K562 (cell line): ENCODE data around the gene AFF1. TPM values are rescaled to one million over a fixed set of nuclear protein-coding genes. Genes with fewer than 3 reads are reported as not detected.
A peak's percentile ranks its signal among the peaks of the same experiment; 100 is the strongest.

Experiments used
- BCL6 ChIP-seq: fragments of 250-450 bp; sonication (Bioruptor Pico); IDR thresholded peaks from 2 replicates; pipeline ENCODE4 v1.4.0; 2020
- EGR1 ChIP-seq: fragments of 450-650 bp; conservative IDR thresholded peaks from 2 replicates; pipeline ENCODE4 v1.6.1; 2017; ENCODE audit warnings: mild to moderate bottlenecking
- ELF2 ChIP-seq: fragments of 250-450 bp; sonication (Bioruptor Pico); IDR thresholded peaks from 2 replicates; pipeline ENCODE4 v1.5.0; 2021; ENCODE audit warnings: mild to moderate bottlenecking
- EP300 ChIP-seq: IDR thresholded peaks from 2 replicates; pipeline ENCODE4 v1.6.1; 2012; ENCODE audit warnings: low read length, improper control_type of control experiment
- GATA2 ChIP-seq: sonication (generic); formaldehyde crosslinking; IDR thresholded peaks from 2 replicates; pipeline ENCODE4 v1.4.0; 2020; ENCODE audit warnings: mild to moderate bottlenecking, missing genetic modification reagents
- HIVEP1 ChIP-seq: fragments of 250-450 bp; sonication (Bioruptor Pico); IDR thresholded peaks from 2 replicates; pipeline ENCODE4 v1.4.0; 2020; ENCODE audit warnings: mild to moderate bottlenecking
- IRF2 ChIP-seq: sonication (generic); formaldehyde crosslinking; IDR thresholded peaks from 2 replicates; pipeline ENCODE4 v1.8.1; 2022; ENCODE audit warnings: mild to moderate bottlenecking, missing genetic modification reagents
- MYNN ChIP-seq, 2 experiments: sonication (generic); formaldehyde crosslinking in 1 of 2; IDR thresholded peaks; 2 replicates each; pipeline versions ENCODE4 v1.5.0 to v1.6.1; 2016 to 2020; ENCODE audit warnings: antibody characterized with exemption in 1 of 2, missing genetic modification reagents in 1 of 2
- PCBP2 ChIP-seq: fragments of 200-400 bp; formaldehyde crosslinking; IDR thresholded peaks from 2 replicates; pipeline ENCODE4 v1.6.1; 2018; ENCODE audit warnings: low read length, low read depth, mild to moderate bottlenecking, moderate library complexity; ENCODE audit not compliant: poor library complexity, severe bottlenecking
- PTRF ChIP-seq: fragments of 450-650 bp; IDR thresholded peaks from 2 replicates; pipeline ENCODE4 v1.6.1; 2016; ENCODE audit warnings: mild to moderate bottlenecking, missing genetic modification characterization, missing compliant biosample characterization
- SMARCE1 ChIP-seq: fragments of 450-650 bp; IDR thresholded peaks from 2 replicates; pipeline ENCODE4 v1.7.1; 2016; ENCODE audit warnings: mild to moderate bottlenecking
- ZFP30 ChIP-seq: fragments of 250-450 bp; sonication (Bioruptor Pico); IDR thresholded peaks from 2 replicates; pipeline ENCODE4 v1.8.0; 2022; ENCODE audit warnings: moderate library complexity, mild to moderate bottlenecking, inconsistent platforms, borderline replicate concordance
- polyA plus RNA-seq, 8 experiments: library from polyadenylated mRNA; depleted of rRNA in 4 of 8; stranded (reverse) in 5 of 8; unstranded in 3 of 8; fragments of >200 nt; fragmentation: Nextera tagmentation in 2 of 8; fragmentation: Illumina TruSeq in 1 of 8; extraction: Ambion mirVana in 2 of 8; extraction: Trizol in 1 of 8; gene quantifications; 2 replicates each; pipeline versions ENCODE4 v1.2.1 to v1.2.3, GENCODE V29; 2011 to 2014; ENCODE audit warnings: inconsistent platforms in 1 of 8, missing spikeins in 1 of 8
- total RNA-seq, 7 experiments: library from RNA; depleted of rRNA in 6 of 7; stranded (reverse); fragments of >200 nt in 6 of 7; fragmentation: Illumina TruSeq in 2 of 7; extraction: Trizol in 2 of 7; gene quantifications; 2 replicates each; pipeline versions ENCODE4 v1.2.1 to v1.2.3, GENCODE V29; 2011 to 2021; ENCODE audit warnings: low replicate concordance in 1 of 7
- TF ChIP-seq, protein P1 (sequence below): fragments of 450-650 bp; IDR thresholded peaks from 2 replicates; pipeline ENCODE4 v1.6.1; 2017; ENCODE audit warnings: antibody characterized with exemption
- TF ChIP-seq, protein P2 (sequence below): fragments of 450-650 bp; IDR thresholded peaks from 2 replicates; pipeline ENCODE4 v1.6.1; 2016; ENCODE audit warnings: low read depth, mild to moderate bottlenecking, moderate library complexity
- TF ChIP-seq, protein P3 (sequence below): IDR thresholded peaks from 2 replicates; pipeline ENCODE4 v1.6.1; 2011; ENCODE audit warnings: borderline replicate concordance, low read depth, mild to moderate bottlenecking, moderate library complexity, low read length; ENCODE audit not compliant: insufficient read depth, poor library complexity, severe bottlenecking
- TF ChIP-seq, protein P4 (sequence below), 2 experiments: fragments of 450-650 bp; IDR thresholded peaks; 2 replicates each; pipeline ENCODE4 v1.6.1; 2016; ENCODE audit warnings: mild to moderate bottlenecking in 2 of 2, borderline replicate concordance in 1 of 2, low read depth in 1 of 2, moderate library complexity in 1 of 2

The AFF1 gene
- total and polyA plus RNA-seq, 9 of the 15 experiments (the other 6 are each of a cell fraction or from before 2014, with no cell fraction given), result 4.1 to 47.5 (median 17.2) TPM

DNA sequence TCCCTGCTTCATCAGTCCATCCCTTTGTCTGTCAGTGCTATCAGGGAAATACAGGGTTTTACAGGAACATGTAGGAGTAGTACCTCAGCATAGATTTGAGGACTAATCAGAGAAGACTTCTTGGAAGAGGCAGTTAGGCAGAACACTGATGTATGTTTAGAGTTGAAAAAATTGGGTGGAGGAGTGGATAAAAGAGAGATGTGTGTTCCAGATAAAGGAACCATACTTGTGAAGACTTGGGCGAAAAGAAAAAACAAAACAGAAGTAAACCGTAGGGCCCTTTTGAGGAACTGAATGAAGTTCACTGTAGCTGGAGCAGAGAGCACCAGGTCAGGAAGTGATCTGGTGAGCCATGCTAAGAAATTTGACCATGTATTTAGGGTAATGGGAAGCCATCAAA lies 32.3 kb downstream of the AFF1 start (continued):
- TF ChIP-seq, protein P1, sequence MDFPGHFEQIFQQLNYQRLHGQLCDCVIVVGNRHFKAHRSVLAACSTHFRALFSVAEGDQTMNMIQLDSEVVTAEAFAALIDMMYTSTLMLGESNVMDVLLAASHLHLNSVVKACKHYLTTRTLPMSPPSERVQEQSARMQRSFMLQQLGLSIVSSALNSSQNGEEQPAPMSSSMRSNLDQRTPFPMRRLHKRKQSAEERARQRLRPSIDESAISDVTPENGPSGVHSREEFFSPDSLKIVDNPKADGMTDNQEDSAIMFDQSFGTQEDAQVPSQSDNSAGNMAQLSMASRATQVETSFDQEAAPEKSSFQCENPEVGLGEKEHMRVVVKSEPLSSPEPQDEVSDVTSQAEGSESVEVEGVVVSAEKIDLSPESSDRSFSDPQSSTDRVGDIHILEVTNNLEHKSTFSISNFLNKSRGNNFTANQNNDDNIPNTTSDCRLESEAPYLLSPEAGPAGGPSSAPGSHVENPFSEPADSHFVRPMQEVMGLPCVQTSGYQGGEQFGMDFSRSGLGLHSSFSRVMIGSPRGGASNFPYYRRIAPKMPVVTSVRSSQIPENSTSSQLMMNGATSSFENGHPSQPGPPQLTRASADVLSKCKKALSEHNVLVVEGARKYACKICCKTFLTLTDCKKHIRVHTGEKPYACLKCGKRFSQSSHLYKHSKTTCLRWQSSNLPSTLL, result no peak
- TF ChIP-seq ELF2 (no peak), HIVEP1 (no peak), PCBP2 (no peak), MYNN (IDR thresholded peaks at IDR 0.05) (no peak), MYNN (CRISPR knock-in tag; IDR thresholded peaks at IDR 0.05) (no peak), IRF2 (no peak), SMARCE1 (peak; percentile 50; the same call in 1 of the 2 replicates), EGR1 (no peak), GATA2 (0 out of 2 replicates have a peak, but pooled peaks have one; percentile 18), ZFP30 (no peak), PTRF (no peak), BCL6 (no peak), EP300 (peak; percentile 22; the same call in 1 of the 2 replicates)
- TF ChIP-seq, protein P2, sequence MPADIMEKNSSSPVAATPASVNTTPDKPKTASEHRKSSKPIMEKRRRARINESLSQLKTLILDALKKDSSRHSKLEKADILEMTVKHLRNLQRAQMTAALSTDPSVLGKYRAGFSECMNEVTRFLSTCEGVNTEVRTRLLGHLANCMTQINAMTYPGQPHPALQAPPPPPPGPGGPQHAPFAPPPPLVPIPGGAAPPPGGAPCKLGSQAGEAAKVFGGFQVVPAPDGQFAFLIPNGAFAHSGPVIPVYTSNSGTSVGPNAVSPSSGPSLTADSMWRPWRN, result no peak
- TF ChIP-seq, protein P3, sequence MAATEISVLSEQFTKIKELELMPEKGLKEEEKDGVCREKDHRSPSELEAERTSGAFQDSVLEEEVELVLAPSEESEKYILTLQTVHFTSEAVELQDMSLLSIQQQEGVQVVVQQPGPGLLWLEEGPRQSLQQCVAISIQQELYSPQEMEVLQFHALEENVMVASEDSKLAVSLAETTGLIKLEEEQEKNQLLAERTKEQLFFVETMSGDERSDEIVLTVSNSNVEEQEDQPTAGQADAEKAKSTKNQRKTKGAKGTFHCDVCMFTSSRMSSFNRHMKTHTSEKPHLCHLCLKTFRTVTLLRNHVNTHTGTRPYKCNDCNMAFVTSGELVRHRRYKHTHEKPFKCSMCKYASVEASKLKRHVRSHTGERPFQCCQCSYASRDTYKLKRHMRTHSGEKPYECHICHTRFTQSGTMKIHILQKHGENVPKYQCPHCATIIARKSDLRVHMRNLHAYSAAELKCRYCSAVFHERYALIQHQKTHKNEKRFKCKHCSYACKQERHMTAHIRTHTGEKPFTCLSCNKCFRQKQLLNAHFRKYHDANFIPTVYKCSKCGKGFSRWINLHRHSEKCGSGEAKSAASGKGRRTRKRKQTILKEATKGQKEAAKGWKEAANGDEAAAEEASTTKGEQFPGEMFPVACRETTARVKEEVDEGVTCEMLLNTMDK, result no peak
- TF ChIP-seq, protein P4, sequence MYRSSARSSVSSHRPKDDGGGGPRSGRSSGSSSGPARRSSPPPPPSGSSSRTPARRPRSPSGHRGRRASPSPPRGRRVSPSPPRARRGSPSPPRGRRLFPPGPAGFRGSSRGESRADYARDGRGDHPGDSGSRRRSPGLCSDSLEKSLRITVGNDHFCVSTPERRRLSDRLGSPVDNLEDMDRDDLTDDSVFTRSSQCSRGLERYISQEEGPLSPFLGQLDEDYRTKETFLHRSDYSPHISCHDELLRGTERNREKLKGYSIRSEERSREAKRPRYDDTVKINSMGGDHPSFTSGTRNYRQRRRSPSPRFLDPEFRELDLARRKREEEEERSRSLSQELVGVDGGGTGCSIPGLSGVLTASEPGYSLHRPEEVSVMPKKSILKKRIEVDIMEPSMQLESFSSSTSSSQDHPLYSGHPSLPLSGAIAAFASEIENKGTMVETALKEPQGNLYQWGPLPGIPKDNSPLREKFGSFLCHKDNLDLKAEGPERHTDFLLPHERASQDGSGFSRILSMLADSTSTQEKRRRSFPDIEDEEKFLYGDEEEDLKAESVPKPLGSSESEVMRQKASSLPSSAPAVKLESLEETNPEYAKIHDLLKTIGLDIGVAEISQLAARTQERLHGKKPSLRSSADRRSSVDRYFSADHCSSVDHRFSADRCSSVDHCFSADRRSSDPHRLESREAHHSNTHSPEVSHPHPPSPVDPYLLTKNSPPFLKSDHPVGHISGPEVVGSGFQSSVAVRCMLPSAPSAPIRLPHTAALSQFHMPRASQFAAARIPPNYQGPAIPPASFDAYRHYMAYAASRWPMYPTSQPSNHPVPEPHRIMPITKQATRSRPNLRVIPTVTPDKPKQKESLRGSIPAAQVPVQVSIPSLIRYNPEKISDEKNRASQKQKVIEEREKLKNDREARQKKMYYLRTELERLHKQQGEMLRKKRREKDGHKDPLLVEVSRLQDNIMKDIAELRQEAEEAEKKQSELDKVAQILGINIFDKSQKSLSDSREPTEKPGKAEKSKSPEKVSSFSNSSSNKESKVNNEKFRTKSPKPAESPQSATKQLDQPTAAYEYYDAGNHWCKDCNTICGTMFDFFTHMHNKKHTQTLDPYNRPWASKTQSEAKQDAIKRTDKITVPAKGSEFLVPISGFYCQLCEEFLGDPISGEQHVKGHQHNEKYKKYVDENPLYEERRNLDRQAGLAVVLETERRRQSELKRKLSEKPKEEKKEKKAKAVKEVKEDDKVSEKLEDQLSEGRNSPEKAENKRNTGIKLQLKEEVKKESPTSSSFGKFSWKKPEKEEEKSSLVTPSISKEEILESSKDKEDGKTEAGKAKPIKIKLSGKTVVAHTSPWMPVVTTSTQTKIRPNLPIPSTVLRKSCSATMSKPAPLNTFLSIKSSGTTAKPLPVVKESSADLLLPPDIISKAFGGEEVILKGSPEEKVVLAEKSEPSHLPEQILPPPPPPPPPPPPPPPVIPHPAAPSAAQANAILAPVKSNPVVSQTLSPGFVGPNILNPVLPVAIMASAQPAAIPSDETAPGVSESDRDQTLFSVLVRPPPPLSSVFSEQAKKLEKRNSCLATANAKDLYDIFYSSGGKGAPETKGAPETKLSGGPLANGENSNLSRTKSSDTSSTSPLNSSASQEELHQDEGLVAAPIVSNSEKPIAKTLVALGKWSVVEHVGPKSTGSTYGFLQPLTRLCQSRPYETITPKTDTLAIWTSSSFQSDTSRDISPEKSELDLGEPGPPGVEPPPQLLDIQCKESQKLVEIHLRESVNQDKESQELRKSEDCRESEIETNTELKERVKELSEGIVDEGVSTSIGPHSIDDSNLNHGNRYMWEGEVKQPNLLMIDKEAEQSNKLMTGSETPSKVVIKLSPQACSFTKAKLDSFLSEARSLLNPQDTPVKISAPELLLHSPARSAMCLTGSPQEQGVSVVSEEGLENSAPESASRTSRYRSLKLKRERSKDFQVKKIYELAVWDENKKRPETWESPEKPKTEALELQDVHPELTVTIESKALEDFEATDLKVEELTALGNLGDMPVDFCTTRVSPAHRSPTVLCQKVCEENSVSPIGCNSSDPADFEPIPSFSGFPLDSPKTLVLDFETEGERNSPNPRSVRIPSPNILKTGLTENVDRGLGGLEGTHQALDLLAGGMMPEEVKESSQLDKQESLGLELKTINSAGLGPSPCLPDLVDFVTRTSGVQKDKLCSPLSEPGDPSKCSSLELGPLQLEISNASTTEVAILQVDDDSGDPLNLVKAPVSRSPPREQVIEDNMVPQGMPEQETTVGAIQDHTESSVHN (IDR thresholded peaks at IDR 0.05; ENCODE audit: borderline replicate concordance in 1 of 2, low read depth in 1 of 2), result no peak
